Pulmonary artery endothelial cell (primary cell): ENCODE measurements around the gene XXYLT1. TPM values are rescaled to one million over a fixed set of nuclear protein-coding genes. Genes with fewer than 3 reads are reported as not detected.

ENCODE experiments used
- DNase-seq: peaks from one replicate; pipeline ENCODE4 v3.0.0-alpha.2; 2011; ENCODE audit warnings: low read depth, low spot score
- total RNA-seq: library from RNA; depleted of rRNA; stranded (reverse); fragments of >200 nt; gene quantifications from 2 replicates; pipeline ENCODE4 v1.2.3, GENCODE V29; 2014

XXYLT1 gene
- total RNA-seq, 1 donor from 2014 or later = 42.1 TPM

DNA sequence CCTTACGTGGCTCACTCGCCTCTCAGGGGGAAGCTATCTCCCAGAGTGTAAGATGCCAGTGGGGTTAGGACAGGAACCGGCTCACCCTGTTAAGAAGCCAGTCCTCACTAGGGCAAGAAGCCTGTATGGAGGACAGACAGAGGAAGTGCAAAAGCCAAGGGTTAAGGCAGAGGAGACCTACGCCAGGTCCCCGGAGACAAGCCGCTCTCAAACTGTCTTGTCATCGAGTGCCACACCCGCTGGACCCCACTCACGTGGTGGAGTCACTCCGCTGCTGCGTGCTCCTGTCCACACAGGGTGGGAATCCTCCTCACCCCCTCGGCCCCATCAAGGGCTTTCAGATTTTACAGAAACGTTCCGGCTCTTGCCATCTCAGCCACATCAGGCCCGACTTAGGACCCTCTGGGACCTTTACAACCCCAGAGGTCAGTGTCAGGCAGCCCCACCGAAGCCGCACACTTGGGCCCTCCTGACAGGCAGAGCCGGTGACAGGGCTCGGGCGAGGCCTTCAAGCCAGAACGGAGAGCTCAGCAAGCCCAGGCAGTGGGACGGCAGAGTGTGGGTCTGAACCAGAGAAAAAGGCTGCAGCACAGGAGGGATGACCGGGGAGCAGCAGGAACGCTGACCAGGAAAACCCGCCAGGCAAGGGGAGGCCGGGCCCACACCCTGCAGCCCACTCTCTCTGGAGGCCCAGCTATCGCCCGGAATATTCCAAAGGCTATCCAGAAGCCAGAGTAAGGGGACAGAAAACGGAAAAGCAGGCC, 61.7 kb downstream of the XXYLT1 start:
- no peak for DNase-seq

DNA sequence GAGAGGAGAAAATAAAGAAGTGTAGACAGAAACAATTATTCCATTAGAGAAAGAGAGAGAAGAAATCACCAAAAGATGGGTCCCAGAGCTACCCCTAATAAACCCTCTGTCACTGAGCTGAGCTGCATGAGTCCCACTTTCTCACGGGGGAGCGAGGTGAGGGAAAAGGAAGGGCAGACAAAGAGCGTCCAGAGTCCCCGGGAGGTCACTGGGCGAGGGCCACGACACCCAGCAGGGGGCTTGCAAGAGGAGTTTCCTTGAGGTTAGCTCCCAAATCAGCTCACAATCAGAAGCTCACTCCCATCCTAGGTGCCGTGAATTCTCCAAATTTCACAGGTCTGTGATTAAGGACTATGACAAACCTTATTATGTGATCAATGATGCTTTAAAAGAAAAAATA, 62.3 kb downstream of the XXYLT1 start:
- no peak for DNase-seq

DNA sequence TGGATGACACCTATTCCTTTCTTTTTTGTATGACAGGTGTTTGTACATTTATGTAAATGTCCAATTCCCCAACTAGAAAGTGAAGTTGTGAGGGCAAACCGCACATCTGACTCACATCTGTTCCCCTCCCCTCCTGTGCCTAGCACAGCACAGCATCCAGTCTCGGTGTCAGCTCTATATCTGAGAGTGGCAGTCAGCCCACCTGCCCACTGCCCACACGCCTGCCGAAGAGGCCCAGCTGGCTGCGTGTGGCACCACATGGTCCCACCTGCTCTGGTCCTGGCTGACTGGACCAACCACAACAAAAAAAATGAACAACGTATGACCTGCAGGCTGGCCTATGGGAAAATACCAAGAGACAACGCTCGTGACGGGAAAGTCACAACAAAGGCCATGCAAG, 62.8 kb downstream of the XXYLT1 start:
- DNase-seq = no peak

GRCh38 chr3:195207731-195208130, 63.2 kb downstream of the XXYLT1 start:
- DNase-seq = no peak

DNA sequence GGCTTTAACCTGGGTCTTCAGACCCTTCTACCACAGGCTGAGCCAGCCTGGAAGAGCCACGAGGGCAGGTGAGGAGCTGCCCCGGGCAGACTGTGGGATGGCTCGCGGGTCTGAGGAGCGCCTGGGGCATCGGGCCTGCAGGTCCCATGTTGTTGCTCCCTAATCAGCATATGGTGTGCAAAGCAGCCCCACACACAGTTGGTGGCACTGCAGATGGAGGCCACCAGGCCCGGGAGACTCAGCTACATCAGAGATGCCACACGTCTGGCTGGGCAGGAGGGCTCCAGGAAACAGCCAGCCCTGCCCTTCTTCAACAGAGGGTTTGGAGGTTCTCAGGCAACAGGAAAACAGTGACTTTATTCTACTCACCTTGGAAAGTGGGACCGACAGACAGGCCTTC, 63.9 kb downstream of the XXYLT1 start:
- DNase-seq = no peak

DNA sequence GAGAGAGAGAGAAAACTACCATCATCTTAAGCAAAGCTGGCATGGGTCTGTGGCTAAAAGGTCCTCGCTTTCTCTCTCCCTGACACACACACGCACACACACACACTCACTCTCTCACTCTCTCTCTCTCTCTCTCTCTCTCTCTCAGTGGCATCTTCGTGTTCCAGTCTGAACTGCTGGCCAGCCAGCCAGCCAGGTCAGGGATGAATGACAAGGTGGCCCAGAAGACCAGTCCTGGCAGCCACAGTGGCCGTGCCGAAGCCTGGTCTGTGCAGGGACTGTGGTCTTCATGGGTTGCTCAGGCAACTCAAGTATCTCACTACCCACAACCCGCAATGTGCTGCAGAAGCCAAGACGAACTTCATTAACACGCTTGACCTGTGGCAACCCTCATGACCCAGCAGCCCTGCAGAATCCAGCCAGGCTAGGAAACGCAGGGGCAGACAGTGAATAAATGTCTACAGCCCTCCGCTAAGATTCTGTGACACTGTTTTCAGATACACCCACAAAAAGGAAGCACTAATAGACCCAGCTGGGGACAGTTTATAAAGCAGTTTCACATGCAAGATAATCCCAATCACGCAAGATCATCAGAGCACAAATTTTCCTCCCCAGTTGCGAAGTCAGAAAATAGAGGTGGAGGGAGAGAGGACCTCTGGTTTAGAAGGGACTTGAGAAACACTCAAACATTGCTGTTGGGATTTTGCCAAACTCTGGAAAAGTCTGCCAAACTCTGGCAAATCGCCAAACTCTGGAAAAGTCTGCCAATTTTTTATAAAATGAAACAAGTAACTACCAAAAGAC, 66.4 kb downstream of the XXYLT1 start:
- DNase-seq = no peak

DNA sequence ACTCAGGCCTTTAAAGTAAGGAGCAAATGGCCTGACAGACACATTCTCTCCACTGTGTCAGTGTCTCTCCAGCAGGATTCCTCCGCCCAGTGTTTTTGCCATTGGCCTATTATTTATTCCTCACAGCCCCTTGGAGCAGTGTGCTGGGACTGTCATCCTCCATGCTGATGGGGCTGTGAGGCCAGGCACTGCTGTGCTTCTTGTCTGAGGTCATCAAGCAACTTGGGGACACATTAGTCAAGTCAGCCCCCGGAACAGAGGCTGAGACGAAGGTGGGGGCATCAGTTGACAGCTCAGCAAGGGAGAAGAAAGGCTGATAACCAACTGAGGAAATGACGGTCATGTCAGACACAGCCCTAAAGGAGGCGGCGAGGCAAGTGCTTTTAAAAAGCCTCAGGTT, 67.4 kb downstream of the XXYLT1 start:
- DNase-seq = no peak

GRCh38 chr3:195201295-195201694, 69.7 kb downstream of the XXYLT1 start:
- no peak for DNase-seq

DNA sequence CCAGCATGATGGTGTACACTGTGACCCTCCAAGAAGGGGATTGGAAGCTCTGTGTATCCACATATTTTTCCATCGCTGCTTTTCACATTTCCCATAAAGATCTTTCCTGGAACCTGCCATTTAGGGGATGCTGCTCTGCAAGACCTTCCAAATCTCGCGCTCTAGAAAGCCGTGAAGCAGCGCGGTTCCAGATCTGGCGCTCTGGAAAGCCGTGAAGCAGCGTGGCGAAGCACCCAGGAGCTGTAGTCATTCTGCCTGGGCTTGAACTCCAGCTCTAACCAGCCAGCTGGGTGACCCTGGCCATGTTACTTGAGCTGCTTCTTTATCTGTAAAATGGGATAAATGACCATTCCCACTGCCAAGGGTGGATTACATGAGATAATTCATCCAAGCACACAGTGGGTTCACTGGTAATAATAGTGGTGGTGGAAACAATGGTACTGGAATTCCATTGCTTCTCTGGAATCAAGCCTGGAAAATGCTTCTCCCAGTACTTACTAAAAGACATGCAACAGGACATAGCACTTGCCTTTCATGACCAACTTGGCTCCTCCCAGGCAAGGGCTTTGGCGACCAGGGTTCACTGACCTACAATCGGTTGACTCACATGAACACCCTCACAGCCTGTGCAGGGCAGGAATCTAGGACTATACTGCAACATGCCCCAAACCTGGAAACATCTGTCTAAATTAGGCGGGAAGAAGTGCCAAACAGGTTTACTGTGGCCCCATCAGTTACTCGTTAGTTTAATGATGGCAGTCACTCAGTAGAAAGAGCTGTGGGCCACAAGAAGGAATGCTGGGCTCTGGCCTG, 70.7 kb downstream of the XXYLT1 start:
- DNase-seq = no peak

- DNase-seq = no peak
These were observed 72.3 kb downstream of the XXYLT1 start for GRCh38 chr3:195198426-195199346.

- DNase-seq = no peak
These were observed 73.1 kb downstream of the XXYLT1 start for GRCh38 chr3:195197765-195198425.

DNA sequence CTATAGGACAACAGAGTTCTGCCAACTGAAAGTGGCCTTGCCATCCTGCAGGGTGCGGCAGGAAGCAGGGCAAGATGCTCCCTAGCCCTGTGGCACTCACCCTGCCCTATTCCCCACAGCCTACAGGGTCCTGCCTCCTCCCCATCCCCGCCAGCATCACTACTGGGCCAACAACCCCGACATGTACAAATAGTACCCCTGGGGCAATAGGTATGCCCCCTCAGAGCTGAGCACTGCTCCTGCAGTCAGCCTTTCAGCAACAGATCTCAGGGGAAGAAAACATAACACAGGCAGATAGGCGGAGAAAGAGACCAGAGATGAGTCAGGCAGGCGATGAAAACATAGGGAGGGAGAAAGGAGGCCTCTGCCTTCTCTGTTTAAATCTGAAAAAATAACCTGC, 74.7 kb downstream of the XXYLT1 start:
- DNase-seq = no peak

DNA sequence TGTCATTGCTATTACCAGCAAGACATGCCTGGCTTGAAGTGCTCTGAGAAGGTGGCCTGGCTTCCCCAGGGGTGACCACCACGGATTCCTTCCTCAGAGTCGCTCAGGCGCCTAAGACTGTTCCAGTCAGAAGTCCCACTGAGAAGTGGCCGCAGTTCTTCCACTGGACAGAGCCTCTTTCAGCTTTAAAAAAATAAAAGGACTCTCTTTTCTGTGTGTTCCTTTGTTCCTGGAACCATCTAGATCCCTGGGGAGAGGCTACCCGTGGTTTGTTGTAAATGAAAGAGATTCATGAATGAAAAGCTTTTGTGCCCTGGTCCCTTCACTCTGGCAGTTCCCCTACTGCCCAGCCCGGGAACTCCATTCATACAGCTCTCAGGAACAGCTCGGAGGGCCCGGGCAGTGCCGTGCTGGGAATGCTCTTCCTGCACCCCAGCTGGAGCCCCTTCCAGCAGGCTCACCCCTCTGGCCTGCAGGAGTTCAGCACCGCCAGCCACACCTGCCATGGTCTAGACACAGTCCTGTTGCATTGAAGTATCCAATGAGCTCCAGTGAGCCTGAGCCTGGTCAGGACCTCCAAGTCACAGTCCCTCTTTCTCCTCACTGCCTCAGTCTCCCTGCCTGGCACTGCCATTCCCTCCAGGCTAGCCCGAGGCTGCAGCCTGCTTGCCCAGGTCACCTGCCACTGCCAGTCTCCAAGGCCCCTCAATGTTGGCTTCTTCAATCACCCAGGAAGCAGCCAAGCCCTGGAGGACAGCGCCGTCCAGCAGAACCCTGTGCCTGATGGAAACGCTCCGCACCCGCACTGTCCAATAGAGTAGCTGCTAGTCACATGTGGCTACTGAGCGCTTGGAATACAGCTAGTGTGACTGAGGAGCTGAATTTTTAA, 75.4 kb downstream of the XXYLT1 start:
- no peak for DNase-seq

- no peak for DNase-seq
These were observed 76.3 kb downstream of the XXYLT1 start for GRCh38 chr3:195194559-195195206.

- DNase-seq = no peak
These were observed 79.4 kb downstream of the XXYLT1 start for GRCh38 chr3:195191580-195191979.

GRCh38 chr3:195189821-195190220, 81.1 kb downstream of the XXYLT1 start:
- no peak for DNase-seq

DNA sequence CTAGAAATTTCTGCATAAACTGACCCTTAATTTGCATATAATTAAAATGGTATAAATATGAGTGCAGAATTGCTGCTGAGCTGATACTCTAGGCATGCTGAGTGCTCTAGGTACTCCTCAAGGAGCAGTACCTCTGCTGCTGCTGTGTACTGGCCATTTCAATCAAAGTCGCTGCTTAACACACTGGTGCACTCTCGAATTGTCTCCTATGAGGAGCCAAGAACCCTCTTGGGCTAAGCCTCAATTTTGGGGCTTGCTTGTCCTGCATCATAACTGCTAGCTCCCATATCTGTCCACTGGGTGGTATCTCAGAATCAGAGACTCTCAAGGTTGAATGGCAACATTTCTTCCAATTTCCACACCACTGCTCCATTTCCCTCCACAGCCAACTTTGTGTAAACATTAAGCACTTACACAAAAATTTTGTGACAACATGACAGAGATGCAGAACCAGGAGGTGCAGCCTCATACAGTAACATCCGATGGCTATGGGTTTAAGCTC, 82.5 kb downstream of the XXYLT1 start:
- no peak for DNase-seq

- DNase-seq = no peak
These were observed 83.1 kb downstream of the XXYLT1 start for GRCh38 chr3:195187609-195188425.
